Mucosa of descending colon (tissue), 3 donors: ENCODE results near the gene ZNF205. TPM values are rescaled to one million over a fixed set of nuclear protein-coding genes. Genes with fewer than 3 reads are reported as not detected.
A peak's percentile ranks its signal among the peaks of the same experiment; 100 is the strongest.

Source experiments
- ATAC-seq: fragments of 200-7000 bp; cut with Tn5 transposase; one replicate; pipeline ENCODE4 v1.9.1; 2020; ENCODE audit warnings: mild to moderate bottlenecking, moderate library complexity
- DNase-seq, 3 donors: peaks; one replicate each; pipeline ENCODE4 v3.0.0-alpha.2; 2020
- H3K36me3 ChIP-seq: fragments of 200-600 bp; one replicate; pipeline ENCODE4 v1.8.0; 2021; ENCODE audit warnings: low read depth, mild to moderate bottlenecking
- H3K4me1 ChIP-seq: fragments of 200-600 bp; one replicate; pipeline ENCODE4 v1.8.0; 2021; ENCODE audit warnings: low read depth, mild to moderate bottlenecking
- H3K4me3 ChIP-seq: fragments of 200-600 bp; one replicate; pipeline ENCODE4 v1.8.0; 2021; ENCODE audit warnings: mild to moderate bottlenecking
- H3K9me3 ChIP-seq: fragments of 200-600 bp; one replicate; pipeline ENCODE4 v1.8.0; 2021; ENCODE audit warnings: mild to moderate bottlenecking
- intact Hi-C, 2 donors: fragments of 100-400 bp; cut with DNase I in 1 of 2; cut with micrococcal nuclease in 1 of 2; formaldehyde crosslinking; loops; one replicate each; pipeline versions ENCODE4 v1.11.0 to v1.11.1; 2022; cut with DNase I, micrococcal nuclease
- total RNA-seq, 3 donors: library from RNA; stranded (reverse); fragmentation: NEBNext Ultra II Directional in 2 of 3; extraction: Animal tissue kit (Norgen Biotek cat#: 25700) in 2 of 3; gene quantifications; one replicate each; pipeline versions ENCODE4 v1.2.1 to v1.2.4, GENCODE V29; 2021 to 2023
- TF ChIP-seq, protein P1 (sequence below): fragments of 200-600 bp; IDR thresholded peaks from one replicate; pipeline ENCODE4 v1.8.0; 2022; ENCODE audit warnings: antibody characterized with exemption, mild to moderate bottlenecking
- donor health status: DM: no; HTN: no; CAD: no; lungs with moderate emphysema.
- donor health status: DM: no; HTN: no; CAD: no.
- donor health status: DM: no; HTN: yes; CAD: no.

The ZNF205 gene
- total RNA-seq, 3 donors from 2014 or later, result 8.5 to 10.2 (median 10.2) TPM

GRCh38 chr16:3099395-3099731 is 13.0 kb upstream of the ZNF205 start:
- H3K36me3 ChIP-seq, result no peaks in the 10 kb centered on the region
- H3K4me1 ChIP-seq, result peaks cover 17% of the 10 kb centered on the region
- H3K4me3 ChIP-seq, result no peak overlapping the region
- intact Hi-C loops, result no loop called here
- no peak for DNase-seq
- H3K9me3 ChIP-seq, result no peaks in the 10 kb centered on the region
- no peak for ATAC-seq
- TF ChIP-seq, protein P1, sequence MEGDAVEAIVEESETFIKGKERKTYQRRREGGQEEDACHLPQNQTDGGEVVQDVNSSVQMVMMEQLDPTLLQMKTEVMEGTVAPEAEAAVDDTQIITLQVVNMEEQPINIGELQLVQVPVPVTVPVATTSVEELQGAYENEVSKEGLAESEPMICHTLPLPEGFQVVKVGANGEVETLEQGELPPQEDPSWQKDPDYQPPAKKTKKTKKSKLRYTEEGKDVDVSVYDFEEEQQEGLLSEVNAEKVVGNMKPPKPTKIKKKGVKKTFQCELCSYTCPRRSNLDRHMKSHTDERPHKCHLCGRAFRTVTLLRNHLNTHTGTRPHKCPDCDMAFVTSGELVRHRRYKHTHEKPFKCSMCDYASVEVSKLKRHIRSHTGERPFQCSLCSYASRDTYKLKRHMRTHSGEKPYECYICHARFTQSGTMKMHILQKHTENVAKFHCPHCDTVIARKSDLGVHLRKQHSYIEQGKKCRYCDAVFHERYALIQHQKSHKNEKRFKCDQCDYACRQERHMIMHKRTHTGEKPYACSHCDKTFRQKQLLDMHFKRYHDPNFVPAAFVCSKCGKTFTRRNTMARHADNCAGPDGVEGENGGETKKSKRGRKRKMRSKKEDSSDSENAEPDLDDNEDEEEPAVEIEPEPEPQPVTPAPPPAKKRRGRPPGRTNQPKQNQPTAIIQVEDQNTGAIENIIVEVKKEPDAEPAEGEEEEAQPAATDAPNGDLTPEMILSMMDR, result no peak

DNA sequence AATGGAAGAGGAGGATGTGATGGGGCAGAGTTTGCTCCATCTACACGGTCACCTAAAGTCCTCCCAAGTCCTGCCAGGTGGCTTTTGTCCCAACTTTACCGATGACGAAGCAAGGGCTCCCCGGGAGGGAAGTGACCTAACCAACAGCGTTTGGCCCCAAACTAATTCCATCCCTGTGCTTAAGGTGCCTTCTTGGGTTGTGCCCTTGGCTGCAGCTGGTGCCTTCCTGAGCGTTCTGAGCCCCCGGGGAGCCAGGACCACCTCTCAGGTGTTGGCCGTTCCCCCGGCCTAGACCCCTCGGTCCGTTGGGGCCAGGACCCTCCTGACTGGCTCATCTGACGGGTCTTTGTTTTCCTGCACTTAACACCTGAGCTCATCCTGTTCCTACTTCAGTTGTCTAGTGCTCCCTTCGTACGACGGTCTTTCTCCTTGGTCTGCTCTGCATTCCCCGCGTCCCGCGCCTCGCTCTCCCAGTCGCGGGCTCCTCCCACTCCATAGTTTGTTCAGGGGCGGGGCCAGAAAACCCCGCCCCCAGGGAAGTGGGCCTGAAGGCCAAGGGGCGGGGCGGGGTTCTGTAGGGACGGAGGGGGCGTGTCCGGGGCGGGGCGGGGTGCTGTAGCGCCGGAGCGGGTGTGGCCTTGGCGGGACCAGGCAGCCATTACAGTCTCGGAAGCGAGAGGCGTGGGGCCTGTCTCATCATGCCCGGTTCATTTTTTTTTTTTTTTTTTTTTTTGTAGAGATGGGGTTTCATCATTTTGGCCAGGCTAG is 12.5 kb upstream of the ZNF205 start:
- intact Hi-C loops, result no loop called here
- TF ChIP-seq, protein P1, result no peak
- H3K4me1 ChIP-seq, result peaks cover 17% of the 10 kb centered on the region
- no peak overlapping the region for H3K4me3 ChIP-seq
- no peaks in the 10 kb centered on the region for H3K36me3 ChIP-seq
- ATAC-seq, result peak; percentile 99
- peak; percentile 97 to 99 (median 97) for DNase-seq
- H3K9me3 ChIP-seq, result no peaks in the 10 kb centered on the region

DNA sequence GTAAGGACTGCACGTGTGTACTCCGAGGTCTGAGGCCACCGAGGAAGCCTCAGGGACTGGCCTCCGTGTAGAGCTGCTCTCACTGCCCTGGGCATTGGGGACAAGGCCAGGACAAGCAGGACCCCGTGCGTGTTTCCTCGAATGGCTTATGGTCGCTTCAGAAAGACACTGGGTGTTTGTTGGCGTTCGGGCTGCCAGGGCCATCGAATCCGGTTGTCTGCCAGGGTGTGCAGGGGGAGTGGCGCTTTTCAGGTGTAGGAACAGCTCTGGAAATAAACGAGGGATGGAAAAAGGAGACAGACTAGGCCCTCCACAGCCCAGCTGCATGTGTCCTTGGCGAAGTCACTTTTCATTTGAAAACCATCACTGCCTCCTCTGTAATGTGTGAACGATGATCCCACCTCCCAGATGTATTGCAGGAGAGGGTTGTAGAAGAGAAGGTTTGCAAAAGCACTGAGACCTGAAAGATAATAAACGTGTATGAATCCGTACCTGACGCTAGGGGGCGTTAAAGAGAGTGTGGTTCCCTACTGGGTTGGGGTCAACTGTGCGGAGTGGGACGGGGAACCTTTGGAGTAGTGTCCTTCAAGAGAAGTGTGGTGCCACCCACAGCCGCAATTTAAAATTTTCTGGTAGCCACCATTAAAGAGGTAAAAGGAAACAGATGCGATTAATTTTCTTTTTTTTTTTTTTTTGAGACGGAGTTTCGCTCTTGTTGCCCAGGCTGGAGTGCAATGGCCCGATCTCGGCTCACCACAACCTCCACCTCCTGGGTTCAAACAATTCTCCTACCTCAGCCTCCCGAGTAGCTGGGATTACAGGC is 11.2 kb upstream of the ZNF205 start:
- H3K4me3 ChIP-seq, result no peak overlapping the region

DNA sequence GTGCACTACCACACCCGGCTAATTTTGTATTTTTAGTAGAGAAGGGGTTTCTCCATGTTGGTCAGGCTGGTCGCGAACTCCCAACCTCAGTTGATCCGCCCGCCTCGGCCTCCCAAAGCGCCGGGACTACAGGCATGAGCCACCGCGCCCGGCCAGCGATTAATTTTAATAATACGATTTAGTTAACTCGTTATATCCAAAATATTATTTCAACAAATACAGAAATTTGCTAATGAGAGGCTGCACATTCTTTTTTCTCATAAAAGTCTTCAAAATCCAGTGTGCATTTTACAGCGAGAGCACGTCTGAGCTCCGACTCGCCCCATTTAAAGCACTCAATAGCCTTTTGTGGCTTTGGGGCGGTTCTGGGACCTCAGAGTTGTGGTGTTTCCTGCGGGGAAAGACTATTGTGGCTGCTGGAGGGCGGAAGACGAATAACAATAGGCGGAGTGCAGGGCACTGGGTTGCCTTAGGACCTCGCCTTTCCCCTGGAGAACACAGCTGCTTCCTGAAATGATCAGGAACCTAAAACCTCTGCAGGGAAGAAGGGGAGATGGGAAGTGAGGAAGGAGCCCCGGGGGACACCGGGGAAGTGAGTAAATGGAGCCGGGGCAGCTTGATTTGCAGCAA is 10.4 kb upstream of the ZNF205 start:
- intact Hi-C loops, result no loop called here
- ATAC-seq, result no peak
- peak in 2 of 3 donors; percentile 38 to 51 for DNase-seq

More for the DNA sequence above, 11.2 kb upstream of the ZNF205 start:
- Histone ChIP-seq H3K4me1 (peaks cover 21% of the 10 kb centered on the region), H3K9me3 (no peaks in the 10 kb centered on the region), H3K36me3 (no peaks in the 10 kb centered on the region)
- intact Hi-C loops, result no loop called here
- DNase-seq, result peak in 2 of 3 donors; percentile 47 to 51
- TF ChIP-seq, protein P1, result no peak
- no peak for ATAC-seq

More for the DNA sequence above, 10.4 kb upstream of the ZNF205 start:
- Histone ChIP-seq H3K36me3 (no peaks in the 10 kb centered on the region), H3K4me3 (no peak overlapping the region), H3K9me3 (no peaks in the 10 kb centered on the region), H3K4me1 (peaks cover 21% of the 10 kb centered on the region)
- TF ChIP-seq, protein P1, result no peak
